Stomach smooth muscle (tissue), 2 donors: ENCODE measurements around the gene NFILZ.
"Not testable (repeated sequence)": the region's sequence is repeated elsewhere in the genome, so short reads cannot be mapped to it uniquely, and the experiment has no call there.

Source experiments
- H3K27ac ChIP-seq: one replicate; pipeline ENCODE4 v1.7.0; 2013; ENCODE audit warnings: mild to moderate bottlenecking, low read length, inconsistent platforms
- H3K27me3 ChIP-seq, 2 donors: one replicate each; pipeline ENCODE4 v1.7.0; 2013; ENCODE audit warnings: low read length in 2 of 2; ENCODE audit not compliant: insufficient read depth in 2 of 2, control insufficient read depth in 1 of 2
- H3K36me3 ChIP-seq, 2 donors: one replicate each; pipeline ENCODE4 v1.7.0; 2013; ENCODE audit warnings: low read length in 2 of 2; ENCODE audit not compliant: control insufficient read depth in 2 of 2, insufficient read depth in 2 of 2
- H3K4me1 ChIP-seq: one replicate; pipeline ENCODE4 v1.7.0; 2013; ENCODE audit warnings: low read length; ENCODE audit not compliant: control insufficient read depth, insufficient read depth
- H3K4me3 ChIP-seq, 2 donors: one replicate each; pipeline ENCODE4 v1.7.0; 2013; ENCODE audit warnings: low read length in 2 of 2
- H3K9ac ChIP-seq, 2 donors: one replicate each; pipeline ENCODE4 v1.7.0; 2013; ENCODE audit warnings: low read length in 2 of 2, mild to moderate bottlenecking in 1 of 2
- H3K9me3 ChIP-seq, 2 donors: one replicate each; pipeline ENCODE4 v1.7.0; 2013; ENCODE audit warnings: low read length in 2 of 2; ENCODE audit not compliant: control insufficient read depth in 2 of 2
- donor health status: healthy.
- donor health status: Pancreatic carcinoma.

The NFILZ gene

GRCh38 chr19:8611877-8612806 lies 18.3 kb upstream of the NFILZ start:
- H3K4me1 ChIP-seq: peaks cover 28% of the 10 kb centered on the region
- H3K9ac ChIP-seq: no peak overlapping the region
- no peak overlapping the region for H3K27ac ChIP-seq
- no peaks in the 10 kb centered on the region for H3K9me3 ChIP-seq
- no peaks in the 10 kb centered on the region for H3K36me3 ChIP-seq
- H3K4me3 ChIP-seq: no peak overlapping the region
- H3K27me3 ChIP-seq: peaks cover 0 to 3% of the 10 kb centered on the region in 2 donors

DNA sequence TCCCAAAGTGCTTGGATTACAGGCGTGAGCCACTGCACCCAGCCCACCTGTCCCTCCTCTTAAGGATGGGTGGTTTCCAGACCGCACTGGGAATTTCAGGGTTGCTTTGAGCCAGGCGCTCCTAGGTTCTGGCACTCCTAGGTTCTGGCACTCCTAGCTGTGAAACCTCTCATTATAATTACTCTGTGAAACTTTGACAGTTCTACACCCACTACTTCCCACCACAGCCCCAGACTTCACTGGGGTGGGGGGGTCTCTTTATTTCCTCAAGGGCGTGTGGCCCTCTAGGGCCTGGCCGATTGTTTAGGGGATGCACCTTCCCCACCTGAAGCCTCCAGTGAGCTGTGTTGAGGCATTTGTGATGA lies 17.6 kb upstream of the NFILZ start:
- Histone ChIP-seq H3K36me3 (no peaks in the 10 kb centered on the region), H3K27me3 (peaks cover 0 to 3% of the 10 kb centered on the region in 2 donors), H3K9ac (no peak overlapping the region), H3K27ac (no peak overlapping the region), H3K4me3 (no peak overlapping the region), H3K9me3 (no peaks in the 10 kb centered on the region), H3K4me1 (peaks cover 26% of the 10 kb centered on the region)

GRCh38 chr19:8614455-8614854 lies 16.0 kb upstream of the NFILZ start:
- H3K27ac ChIP-seq: no peak overlapping the region
- no peaks in the 10 kb centered on the region for H3K36me3 ChIP-seq
- peaks cover 0 to under 1% of the 10 kb centered on the region in 2 donors for H3K27me3 ChIP-seq
- peaks cover 16% of the 10 kb centered on the region for H3K4me1 ChIP-seq
- no peaks in the 10 kb centered on the region for H3K9me3 ChIP-seq
- H3K4me3 ChIP-seq: no peak overlapping the region
- H3K9ac ChIP-seq: no peak overlapping the region

DNA sequence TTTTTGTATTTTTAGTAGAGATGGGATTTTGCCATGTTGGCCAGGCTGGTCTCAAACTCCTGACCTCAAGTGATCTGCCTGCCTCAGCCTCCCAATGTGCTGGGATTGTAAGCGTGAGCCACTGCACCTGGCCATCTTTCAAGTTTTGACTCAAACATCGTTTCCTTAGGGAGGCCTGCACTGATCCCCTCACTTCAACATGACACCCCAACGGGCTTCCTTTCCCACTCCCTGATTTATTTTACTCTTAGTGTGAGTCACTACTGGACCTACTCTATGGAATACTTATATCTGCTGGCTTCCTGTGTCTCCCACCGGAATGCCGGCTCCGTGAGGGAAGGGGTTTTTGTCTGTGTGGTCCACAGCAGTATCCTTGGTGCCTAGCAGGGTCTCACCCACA lies 15.4 kb upstream of the NFILZ start:
- Histone ChIP-seq H3K9ac (no peak overlapping the region), H3K9me3 (no peaks in the 10 kb centered on the region), H3K27me3 (no peaks in the 10 kb centered on the region), H3K27ac (no peak overlapping the region), H3K36me3 (no peaks in the 10 kb centered on the region), H3K4me1 (peaks cover 10% of the 10 kb centered on the region), H3K4me3 (no peak overlapping the region)

DNA sequence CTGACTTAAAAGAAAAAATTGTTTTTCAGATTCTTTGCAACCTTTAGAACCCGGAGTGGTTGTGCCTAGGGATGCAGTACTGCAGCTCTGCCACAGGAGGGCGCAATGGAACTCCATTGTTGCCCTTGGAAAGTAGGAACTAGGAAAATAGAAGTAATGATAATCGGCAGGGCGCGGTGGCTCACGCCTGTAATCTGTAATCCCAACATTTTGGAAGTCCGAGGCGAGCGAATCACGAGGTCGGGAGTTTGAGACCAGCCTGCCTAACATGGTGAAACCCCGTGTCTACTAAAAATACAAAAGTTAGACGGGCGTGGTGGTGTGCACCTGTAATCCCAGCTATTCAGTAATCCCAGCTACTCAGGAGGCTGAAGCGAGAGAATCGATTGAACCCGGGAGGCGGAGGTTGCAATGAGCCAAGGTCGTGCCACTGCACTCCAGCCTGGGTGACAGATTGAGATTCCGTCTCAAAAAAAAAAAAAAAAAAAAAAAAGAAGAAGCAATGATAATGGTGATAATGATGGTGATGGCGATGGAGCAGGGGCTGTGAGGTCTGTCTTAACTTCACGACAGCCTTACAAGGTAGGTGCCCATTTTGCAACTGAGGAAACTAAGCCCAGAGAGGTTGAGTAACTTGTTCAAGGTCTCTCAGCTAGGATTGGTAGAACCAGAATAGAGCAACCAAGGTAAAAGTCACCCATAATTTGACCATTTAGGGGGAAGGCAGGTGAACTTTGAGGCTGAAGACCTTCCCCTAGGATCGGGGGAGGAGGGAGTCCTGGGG lies 14.4 kb upstream of the NFILZ start:
- Histone ChIP-seq H3K4me3 (no peak overlapping the region), H3K4me1 (peaks cover 6% of the 10 kb centered on the region), H3K27me3 (peaks cover 2 to 3% of the 10 kb centered on the region in 2 donors), H3K9me3 (no peaks in the 10 kb centered on the region), H3K27ac (no peak overlapping the region), H3K9ac (no peak overlapping the region), H3K36me3 (no peaks in the 10 kb centered on the region)

GRCh38 chr19:8616861-8617260 lies 13.6 kb upstream of the NFILZ start:
- H3K4me3 ChIP-seq: no peak overlapping the region
- H3K9me3 ChIP-seq: no peaks in the 10 kb centered on the region
- peaks cover 2 to 3% of the 10 kb centered on the region in 2 donors for H3K27me3 ChIP-seq
- no peaks in the 10 kb centered on the region for H3K36me3 ChIP-seq
- H3K9ac ChIP-seq: no peak overlapping the region
- peaks cover 1% of the 10 kb centered on the region for H3K4me1 ChIP-seq
- no peak overlapping the region for H3K27ac ChIP-seq

DNA sequence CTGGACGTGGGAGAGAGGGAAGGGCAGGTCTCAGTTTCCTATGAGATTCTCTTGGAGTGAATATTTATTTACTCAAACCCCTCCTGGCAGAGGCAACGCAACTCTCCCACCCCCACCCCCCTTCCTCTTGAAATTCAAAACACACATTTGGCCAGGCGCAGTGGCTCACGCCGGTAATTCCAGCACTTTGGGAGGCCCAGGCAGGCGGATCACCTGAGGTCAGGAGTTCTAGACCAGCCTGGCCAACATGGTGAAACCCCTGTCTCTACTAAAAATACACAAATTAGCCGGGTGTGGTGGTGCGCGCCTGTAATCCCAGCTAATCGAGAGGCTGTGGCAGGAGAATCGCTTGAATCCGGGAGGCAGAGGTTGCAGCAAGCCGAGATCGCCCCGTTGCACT lies 13.1 kb upstream of the NFILZ start:
- not testable (repeated sequence) for H3K9me3 ChIP-seq, H3K4me3 ChIP-seq, H3K36me3 ChIP-seq, H3K4me1 ChIP-seq, H3K27ac ChIP-seq, H3K27me3 ChIP-seq, H3K9ac ChIP-seq

DNA sequence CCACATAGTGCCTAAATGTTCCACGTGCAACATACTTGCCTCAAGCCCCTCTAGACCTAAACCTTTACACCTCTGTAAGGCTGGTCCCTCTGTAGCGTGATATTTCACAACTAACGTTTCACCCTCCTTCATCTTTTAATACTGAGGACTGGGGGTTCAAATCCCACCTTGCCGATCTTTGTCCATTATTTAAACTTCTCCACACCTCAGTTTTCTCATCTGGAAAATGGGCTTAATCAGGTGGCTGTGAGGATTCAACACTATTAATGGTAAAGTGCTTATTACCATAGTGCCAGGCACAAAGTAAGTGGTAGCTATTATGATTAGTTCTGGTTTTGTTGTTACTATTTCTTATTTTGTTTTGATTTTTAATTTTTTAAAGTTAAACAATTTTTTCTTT lies 12.4 kb upstream of the NFILZ start:
- no peak overlapping the region for H3K9ac ChIP-seq
- H3K9me3 ChIP-seq: no peaks in the 10 kb centered on the region
- no peaks in the 10 kb centered on the region for H3K36me3 ChIP-seq
- no peaks in the 10 kb centered on the region for H3K4me1 ChIP-seq
- H3K4me3 ChIP-seq: no peak overlapping the region
- H3K27me3 ChIP-seq: peaks cover 2 to 3% of the 10 kb centered on the region in 2 donors
- H3K27ac ChIP-seq: no peak overlapping the region

DNA sequence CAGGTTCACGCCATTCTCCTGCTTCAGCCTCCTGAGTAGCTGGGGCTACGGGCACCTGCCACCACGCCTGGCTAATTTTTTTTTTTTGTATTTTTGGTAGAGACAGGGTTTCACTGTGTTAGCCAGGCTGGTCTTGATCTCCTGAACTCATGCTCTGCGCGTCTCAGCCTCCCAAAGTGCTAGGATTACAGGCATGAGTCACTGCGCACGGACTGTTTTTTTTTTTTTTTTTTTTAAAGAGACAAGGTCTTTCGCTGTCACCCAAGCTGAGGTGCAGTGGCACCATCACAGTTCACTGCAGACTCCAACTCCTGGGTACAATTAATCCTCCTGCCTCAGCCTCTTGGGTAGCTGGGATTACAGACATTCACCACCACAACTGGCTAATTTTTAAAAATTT lies 11.7 kb upstream of the NFILZ start:
- H3K9ac ChIP-seq: no peak overlapping the region
- H3K4me1 ChIP-seq: no peaks in the 10 kb centered on the region
- H3K27ac ChIP-seq: no peak overlapping the region
- H3K27me3 ChIP-seq: peaks cover 2 to 3% of the 10 kb centered on the region in 2 donors
- H3K9me3 ChIP-seq: no peaks in the 10 kb centered on the region
- no peak overlapping the region for H3K4me3 ChIP-seq
- H3K36me3 ChIP-seq: no peaks in the 10 kb centered on the region

GRCh38 chr19:8622886-8623285 lies 7.5 kb upstream of the NFILZ start:
- not testable (repeated sequence) for H3K4me3 ChIP-seq, H3K27ac ChIP-seq, H3K36me3 ChIP-seq, H3K9me3 ChIP-seq, H3K27me3 ChIP-seq, H3K9ac ChIP-seq, H3K4me1 ChIP-seq

GRCh38 chr19:8626842-8627241 lies 3.6 kb upstream of the NFILZ start:
- Histone ChIP-seq H3K27me3 (no peaks in the 10 kb centered on the region), H3K27ac (no peak overlapping the region), H3K4me1 (no peaks in the 10 kb centered on the region), H3K9ac (no peak overlapping the region), H3K36me3 (no peaks in the 10 kb centered on the region), H3K9me3 (peaks cover 0 to 14% of the 10 kb centered on the region in 2 donors), H3K4me3 (no peak overlapping the region)
